BJ (cell line): ENCODE measurements around the gene ATP2C1. TPM values are rescaled to one million over a fixed set of nuclear protein-coding genes. Genes with fewer than 3 reads are reported as not detected.

Experiments used
- CTCF ChIA-PET: fragments of 350-600 bp; formaldehyde crosslinking; extraction: SDS; loops from one replicate; lab custom pipeline; 2021; ENCODE audit warnings: antibody characterized with exemption, inconsistent platforms; lab: Yijun Ruan, JAX
- POLR2A ChIA-PET: fragments of 300-600 bp; sonication (Branson Sonifier 250); formaldehyde crosslinking; extraction: SDS; loops from one replicate; lab custom pipeline; 2021; ENCODE audit warnings: antibody characterized with exemption; lab: Charles Lee
- DNase-seq: peaks from one replicate; pipeline ENCODE4 v3.0.0-alpha.2; 2011; ENCODE audit warnings: low read depth
- H3K27me3 ChIP-seq: 2 replicates; pipeline ENCODE4 v1.6.0; 2011; ENCODE audit warnings: low read length; ENCODE audit not compliant: control insufficient read depth, insufficient read depth
- H3K36me3 ChIP-seq: 2 replicates; pipeline ENCODE4 v1.5.1; 2011; ENCODE audit warnings: low read length; ENCODE audit not compliant: control insufficient read depth, insufficient read depth
- H3K4me3 ChIP-seq: 2 replicates; pipeline ENCODE4 v1.5.1; 2011; ENCODE audit warnings: low read depth, mild to moderate bottlenecking, control low read depth, low read length
- CTCF ChIP-seq: IDR thresholded peaks from 2 replicates; pipeline ENCODE4 v1.5.1; 2011; ENCODE audit warnings: low read depth, mild to moderate bottlenecking, control low read depth, inconsistent platforms, low read length, moderate library complexity; ENCODE audit not compliant: insufficient read depth
- polyA plus RNA-seq: library from polyadenylated mRNA; depleted of rRNA; stranded (reverse); fragments of >200 nt; gene quantifications from 2 replicates; pipeline ENCODE4 v1.2.3, GENCODE V29; 2011

The ATP2C1 gene
- polyA plus RNA-seq, 1 experiment, result 42.9 TPM

- H3K36me3 ChIP-seq, result no peaks in the 10 kb centered on the region
- ChIA-PET CTCF (interaction anchor here (0.9 kb wide), 1 partner anchor 119 kb away, joined by 3 read pairs; no protein-coding TSS in a partner anchor), POLR2A (no interaction called here)
- DNase-seq, result no peak
- no peaks in the 10 kb centered on the region for H3K27me3 ChIP-seq
- no peak for TF ChIP-seq CTCF
- no peak overlapping the region for H3K4me3 ChIP-seq
Observed at GRCh38 chr3:130889416-130889946, 4.4 kb upstream of the ATP2C1 start.

- Histone ChIP-seq H3K27me3 (no peaks in the 10 kb centered on the region), H3K36me3 (no peaks in the 10 kb centered on the region), H3K4me3 (peak overlapping the region; percentile 66)
- ChIA-PET CTCF (interaction anchor here (0.5 to 2.3 kb wide), 31 partner anchors 8 to 698 kb away, joined by 3 to 9 read pairs (median 4); partner anchors contain the start of gene PIK3R4), POLR2A (no interaction called here)
- peak; percentile 16 for DNase-seq
- peak; percentile 85 for TF ChIP-seq CTCF
Observed at GRCh38 chr3:130892759-130893375, 1.0 kb upstream of the ATP2C1 start.

- no peak for DNase-seq
- ChIA-PET CTCF (interaction anchor here (0.8 to 2.3 kb wide), 24 partner anchors 7 to 619 kb away, joined by 3 to 9 read pairs (median 5); partner anchors contain the start of gene PIK3R4), POLR2A (no interaction called here)
- Histone ChIP-seq H3K27me3 (no peaks in the 10 kb centered on the region), H3K36me3 (no peaks in the 10 kb centered on the region), H3K4me3 (peak overlapping the region; percentile 66)
- no peak for TF ChIP-seq CTCF
Observed at GRCh38 chr3:130894130-130894985, 474 bp downstream of the ATP2C1 start.

- no peak for DNase-seq
- no peak for TF ChIP-seq CTCF
- ChIA-PET CTCF (no interaction called here), POLR2A (no interaction called here)
- H3K36me3 ChIP-seq, result no peaks in the 10 kb centered on the region
- peak overlapping the region; percentile 66 for H3K4me3 ChIP-seq
- no peaks in the 10 kb centered on the region for H3K27me3 ChIP-seq
Observed at GRCh38 chr3:130894986-130895280, 1.0 kb downstream of the ATP2C1 start.
